Ureter (tissue), 1 donor: ENCODE data around the gene CHST3. TPM values are rescaled to one million over a fixed set of nuclear protein-coding genes. Genes with fewer than 3 reads are reported as not detected.

Experiments used
- DNase-seq: peaks from one replicate; pipeline ENCODE4 v3.0.0-alpha.2; 2020; ENCODE audit warnings: low spot score
- total RNA-seq: library from RNA; stranded (reverse); gene quantifications from one replicate; pipeline ENCODE4 v1.2.4, GENCODE V29; 2023
- donor health status: DM: yes; HTN: yes; CAD: no.

CHST3 gene
- total RNA-seq, 1 donor from 2014 or later: 13.2 TPM

DNA sequence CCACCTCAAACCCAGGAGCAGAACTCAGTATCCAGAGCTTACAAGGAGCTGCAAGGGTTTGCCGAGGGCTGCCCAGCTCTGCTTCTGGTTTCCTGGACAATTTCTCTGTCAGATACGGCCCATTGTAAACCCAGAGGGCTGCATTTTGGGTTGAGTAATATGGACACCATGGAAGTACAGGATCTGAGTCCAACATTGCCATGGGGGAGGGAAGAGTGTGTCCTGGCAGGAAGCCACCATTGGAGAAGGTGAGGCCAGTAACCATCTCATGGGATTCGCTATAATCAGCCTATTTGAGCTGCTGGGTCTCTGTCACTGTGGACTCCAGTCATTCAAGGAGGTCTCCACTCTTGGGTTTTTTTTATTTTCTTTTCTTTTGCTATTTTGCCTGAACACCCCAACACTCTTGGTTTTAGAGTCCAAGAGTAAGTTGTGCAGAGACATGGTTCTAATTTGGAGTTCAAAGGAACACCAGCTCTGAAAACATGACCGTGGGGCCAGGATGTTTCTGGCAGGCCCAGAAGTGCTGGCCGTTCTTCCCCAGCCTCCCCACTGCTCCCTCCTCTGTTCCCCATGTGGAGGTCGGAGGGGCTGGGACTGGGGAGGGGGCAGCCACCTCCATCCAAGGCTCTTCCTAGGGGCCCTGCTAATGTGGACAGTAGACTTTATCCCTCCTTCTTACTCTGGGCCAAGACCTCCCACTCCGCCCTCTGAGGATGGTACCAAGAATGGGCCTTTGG lies 46.2 kb downstream of the CHST3 start:
- no peak for DNase-seq

DNA sequence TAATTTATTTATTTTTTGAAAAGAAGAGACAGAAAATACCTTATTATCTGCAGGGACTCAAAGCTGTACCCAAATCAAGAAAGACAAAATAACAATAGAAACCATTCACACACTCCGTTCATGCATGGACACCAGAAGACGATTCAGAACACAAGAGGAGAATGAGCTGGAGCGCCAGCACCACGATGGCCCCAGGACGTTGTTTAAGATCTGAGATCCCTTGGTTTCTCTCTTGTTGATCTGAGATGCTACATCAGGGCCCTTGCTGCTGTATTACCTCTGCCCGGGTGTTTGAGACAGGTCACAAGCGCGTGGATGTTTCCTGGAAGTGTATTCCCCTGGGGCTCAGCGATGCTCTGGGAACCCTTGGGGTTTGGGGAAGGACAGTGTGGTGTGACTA lies 46.8 kb downstream of the CHST3 start:
- DNase-seq: no peak

DNA sequence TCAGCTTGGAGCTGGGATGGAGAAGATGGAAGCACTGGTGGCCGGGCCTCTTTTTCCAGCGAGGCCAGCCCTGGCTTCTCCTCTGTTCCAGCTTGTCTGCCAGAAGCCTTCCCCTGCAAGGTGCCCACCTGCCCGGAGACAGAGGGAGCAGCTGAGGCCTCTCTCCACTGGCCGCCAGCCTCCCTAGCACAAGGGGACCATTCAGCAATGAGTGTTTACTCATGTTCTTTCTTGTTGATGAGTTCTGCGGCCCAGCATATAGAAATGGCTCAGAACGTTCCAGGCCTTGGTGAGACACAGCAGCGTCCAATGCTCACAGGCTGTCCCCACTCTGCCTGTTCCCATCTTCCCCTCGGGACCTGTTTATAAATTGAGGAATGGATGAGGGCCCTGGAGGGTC lies 47.3 kb downstream of the CHST3 start:
- no peak for DNase-seq

DNA sequence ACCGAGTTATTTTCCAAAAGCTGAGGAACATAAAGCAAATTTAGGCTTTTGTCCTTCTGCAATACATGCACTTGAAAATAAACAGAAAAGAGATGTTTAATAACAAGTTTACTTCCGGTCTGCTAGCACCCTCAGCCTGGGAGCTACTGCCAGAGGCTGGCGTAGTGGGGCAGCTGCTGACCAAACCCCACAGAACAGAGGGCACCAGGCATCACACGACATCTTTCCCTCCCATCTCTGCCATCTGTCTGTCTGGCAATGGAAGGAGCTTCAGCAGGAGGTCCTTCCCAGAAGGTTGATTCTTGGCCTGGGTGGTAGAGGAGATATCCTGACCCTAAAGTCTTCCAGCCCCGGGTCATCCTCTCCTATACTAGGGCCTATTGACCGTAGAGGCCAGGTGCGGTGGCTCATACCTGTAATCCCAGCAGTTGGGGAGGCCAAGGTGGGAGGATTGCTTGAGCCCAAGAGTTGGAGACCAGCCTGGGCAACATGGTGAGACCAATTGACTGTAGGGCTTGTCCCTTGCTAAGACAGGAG lies 47.8 kb downstream of the CHST3 start:
- no peak for DNase-seq

DNA sequence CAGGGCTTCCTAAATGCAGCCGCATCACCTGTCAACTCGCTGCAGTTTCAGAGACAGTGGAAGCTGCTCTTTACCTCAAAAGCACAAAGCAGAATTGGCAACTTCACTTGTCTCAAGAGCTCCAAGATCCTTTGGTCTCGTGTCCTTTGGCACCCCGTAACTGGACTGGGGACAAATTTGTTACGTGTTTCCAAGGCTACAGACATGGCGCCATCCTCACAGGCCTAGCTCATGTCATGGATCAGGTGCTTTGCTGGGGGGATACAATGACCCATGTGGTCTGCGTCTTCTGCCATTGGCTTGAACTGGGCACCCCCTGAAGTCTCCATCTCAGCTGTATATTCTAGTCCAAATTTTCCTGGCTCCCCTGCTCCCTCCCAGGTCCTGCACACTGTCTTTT lies 48.6 kb downstream of the CHST3 start:
- no peak for DNase-seq

DNA sequence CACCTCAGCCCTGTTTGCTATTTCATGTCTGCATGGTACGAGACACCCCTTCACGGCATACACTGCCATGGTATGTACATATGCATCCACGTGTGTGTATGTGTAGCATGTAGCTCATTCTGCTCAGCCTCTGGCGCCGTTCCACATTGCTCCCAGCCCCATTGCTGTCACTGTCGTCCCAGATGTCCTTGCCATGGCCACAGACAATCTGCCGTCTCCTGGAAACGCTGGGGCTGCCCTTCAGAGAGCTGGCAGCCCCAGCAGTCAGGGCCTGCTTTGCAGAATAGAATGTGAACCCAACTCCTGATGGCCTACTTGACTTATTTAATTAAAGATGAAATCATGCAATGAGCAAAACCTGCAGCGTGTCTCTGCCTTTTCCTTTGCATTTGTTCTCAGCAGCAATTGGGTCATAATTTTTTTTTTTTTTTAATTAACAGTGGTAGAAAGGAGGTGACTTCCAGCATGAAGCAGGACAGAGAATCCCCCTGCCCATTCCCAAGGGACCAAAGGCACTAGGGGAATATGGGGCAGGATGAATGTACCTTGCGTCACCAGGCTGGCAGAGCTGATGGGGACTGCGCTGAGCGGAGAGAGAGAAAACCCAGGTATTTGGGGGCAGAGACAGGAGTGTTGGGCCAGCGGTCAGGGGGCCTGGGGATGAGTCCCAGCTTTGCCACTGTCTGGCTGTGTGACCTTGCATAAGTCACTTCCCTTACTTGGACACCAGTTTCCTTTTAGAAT lies 49.2 kb downstream of the CHST3 start:
- no peak for DNase-seq

DNA sequence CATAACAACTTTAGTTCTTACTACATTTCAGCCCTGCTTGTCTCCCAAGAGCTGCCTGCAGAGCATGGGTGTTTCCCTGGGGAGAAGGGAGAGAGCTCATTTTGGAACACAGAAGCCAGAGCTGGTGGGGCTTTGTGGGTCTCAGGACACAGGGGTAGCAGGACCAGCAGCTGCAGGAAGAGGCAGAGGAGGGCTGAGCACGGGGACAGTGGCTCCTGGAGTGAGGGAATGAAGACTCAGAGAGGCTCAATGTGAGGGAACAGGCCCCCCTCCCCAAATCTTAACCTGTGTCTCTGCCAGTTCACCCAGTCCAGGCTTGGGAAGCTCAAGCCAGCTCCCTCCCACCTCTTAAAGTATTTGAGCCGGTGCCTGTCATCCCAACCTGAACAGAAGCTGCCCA lies 50.0 kb downstream of the CHST3 start:
- DNase-seq: no peak

DNA sequence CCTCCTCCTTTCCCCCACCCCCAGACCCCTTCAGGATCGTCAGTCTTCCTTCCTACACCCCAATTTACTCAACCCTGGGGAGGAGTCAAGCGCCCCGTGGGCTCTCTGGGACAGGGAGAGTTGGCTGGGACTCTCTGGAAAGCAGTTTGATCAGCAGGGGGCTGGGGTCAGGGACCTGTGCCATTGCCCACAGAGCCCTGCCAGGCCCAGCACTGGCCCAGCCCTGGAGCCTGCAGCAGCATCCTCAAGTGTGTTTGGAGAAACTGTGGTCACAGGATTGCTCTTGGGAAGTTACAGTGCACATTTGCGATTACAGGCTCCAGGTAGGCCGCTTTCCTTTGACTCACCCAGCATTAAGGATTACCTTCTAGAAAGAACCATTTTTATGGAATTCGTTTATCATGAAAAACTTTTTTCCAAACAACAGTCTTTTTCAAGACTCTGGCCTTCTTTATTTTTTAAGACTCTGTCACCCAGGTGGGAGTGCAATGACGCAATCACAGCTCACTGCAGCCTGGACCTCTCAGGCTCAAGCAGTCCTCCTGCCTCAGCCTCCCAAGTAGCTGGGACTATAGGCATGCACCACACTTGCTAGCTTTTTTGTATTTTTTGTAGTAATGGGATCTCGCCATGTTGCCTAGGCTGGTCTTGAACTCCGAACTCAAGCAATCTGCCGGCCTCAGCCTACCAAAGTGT lies 50.7 kb downstream of the CHST3 start:
- no peak for DNase-seq

DNA sequence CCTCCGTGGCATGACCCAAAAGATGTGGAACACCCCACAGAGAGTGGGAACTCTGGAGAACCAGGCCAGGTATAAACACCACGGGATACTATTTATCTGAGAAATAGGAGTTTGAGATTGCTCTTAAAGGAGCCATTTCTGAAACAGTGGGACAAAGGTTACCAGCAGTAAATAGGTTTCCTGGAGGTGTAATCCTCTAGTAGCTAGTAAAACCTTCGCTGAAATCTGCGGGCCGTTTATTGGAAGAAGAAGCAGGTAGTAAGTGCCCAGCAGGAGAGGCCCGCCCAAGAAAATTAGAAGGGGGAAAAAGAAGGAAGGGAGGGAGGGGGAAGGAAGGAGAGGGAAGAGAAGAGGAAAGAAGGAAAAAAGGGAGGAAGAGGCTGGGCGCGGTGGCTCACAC lies 51.6 kb downstream of the CHST3 start:
- no peak for DNase-seq

DNA sequence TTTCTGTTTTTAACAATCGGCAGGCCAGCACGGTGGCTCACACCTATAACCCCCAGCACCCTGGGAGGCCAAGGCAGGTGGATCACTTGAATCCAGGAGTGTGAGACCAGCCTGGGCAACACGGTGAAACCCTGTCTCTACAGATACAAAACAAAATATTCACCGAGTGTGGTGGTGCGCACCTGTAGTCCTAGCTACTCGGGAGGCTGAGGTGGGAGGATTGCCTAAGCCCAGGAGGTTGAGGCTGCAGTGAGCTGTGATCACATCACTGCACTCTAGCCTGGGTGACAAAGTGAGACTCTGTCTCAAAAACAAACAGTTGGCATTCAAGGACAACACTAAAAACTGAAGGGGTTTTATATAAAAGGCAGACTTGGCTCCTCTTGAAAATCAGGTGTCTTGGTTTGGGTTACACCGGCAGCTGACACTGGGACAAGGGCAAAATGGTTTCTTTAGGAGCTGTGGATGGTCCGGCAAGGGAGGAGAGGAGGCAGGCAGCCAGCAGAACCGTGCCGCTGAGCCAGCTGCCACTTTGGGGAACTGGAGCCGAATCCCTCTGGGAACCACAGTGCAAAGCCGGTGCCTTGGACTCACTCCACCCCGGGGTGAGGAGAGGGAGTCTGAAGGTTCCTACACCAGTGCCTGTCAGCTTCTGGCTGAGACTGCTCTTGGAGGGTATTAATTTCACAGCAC lies 52.6 kb downstream of the CHST3 start:
- no peak for DNase-seq

DNA sequence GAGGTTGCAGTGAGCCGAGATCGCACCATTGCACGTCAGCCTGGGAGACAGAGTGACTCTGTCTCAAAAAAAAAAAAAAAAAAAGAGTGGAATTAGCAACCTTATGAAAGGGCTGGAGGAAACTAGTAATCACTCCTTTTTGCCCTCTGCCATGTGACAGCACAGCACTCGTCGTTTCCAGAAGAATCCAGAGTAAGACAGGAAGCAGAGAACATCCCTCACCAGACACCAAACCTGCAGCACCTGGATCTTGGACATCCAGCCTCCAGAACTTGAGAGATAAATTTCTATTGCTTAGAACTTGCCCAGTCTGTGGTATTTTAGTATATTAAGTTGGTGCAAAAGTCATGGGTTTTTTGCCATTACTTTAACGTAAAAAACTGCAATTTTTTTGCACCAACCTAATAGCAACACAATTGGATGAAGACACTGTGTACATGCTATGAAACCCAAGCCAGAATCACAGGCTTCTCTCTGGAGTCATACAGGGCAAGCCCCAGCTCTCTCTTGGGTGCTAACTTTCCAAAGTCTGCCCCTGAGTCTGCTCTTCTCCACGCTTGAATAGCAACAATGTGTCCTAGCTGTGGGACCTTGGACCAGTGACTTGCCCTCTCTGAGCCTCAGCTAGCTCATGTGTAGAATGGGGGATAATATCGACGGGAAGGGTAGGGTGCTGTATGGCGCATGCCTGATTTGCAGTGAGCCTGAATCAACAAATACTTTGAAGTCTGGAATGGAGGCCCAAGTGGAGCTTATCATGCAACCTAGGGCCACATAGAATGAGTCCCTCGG lies 55.1 kb downstream of the CHST3 start:
- DNase-seq: no peak

DNA sequence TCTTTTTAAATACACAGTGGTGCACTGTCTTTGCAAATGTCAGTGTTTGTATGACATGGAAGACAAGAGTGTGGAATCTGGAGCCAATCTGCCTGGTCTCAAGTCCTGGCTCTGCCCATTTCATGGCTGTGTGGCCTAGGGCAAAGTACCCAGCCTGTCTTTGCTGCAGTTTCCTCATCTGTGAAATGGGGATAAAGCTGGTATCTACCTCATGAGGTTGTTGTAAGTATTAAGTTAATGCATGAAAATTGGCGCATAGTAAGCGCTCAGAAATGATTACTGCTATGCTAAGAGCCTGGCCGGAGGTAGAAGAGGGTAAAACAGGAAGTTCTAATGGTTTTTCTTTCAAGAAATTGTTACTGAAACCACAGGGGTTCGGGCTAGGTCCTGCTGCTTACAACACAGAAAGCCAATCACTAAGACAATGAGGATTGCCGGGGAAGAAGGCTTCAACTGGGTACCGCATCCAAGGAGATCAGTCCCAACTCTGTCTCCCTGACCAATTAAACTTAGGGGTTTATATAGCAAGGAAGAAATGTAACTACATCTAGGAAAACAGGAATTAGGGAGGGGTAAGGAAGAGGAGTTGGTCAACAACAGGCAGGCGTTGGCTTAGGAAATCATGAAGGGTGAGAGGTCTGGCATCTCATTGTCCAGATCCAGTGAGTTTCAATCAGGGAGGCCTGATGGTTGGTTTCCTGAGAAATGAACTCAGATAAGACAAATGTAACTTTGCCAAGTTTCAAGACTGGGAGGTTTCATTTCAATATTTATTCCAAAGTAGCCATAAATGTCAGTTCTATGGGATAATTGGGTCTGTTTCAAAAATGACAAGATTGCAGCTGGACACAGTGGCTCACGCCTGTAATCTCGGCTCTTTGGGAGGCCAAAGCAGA lies 57.0 kb downstream of the CHST3 start:
- no peak for DNase-seq

DNA sequence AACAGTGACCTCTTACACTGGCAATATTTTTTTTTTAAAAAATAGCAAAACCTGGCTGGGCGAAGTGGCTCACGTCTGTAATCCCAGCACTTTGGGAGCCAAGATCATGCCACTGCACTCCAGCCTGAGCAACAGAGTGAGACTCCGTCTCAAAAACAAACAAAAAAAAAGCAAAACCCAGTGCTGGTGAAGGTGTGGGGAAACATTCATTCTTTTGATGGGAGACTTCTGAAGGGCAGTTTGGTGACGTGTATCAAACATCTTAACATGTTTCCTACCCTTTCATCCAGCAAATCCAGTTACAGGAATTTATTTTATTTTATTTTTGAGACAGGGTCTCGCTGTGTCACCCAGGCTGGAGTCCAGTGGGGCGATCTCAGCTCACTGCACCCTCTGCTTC lies 58.0 kb downstream of the CHST3 start:
- no peak for DNase-seq

DNA sequence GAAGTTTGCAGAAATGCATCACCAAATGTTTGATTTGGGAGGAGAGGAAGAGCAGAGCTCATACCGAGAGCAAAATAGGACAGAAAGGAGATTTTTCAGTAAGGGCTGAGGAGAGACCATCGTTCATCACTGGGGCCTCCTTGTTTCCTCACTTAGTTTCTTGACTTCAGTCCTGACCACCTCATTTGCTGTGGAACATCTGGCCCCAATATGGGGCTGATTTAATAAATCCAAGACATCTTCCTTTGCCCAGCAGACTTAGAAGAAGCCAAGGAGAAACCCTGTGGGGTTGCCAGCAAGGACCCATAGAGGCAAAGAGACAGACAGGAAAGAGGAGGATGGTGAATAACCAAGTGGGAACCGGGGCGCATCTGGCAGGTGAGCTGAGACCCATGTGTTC lies 60.4 kb downstream of the CHST3 start:
- no peak for DNase-seq

DNA sequence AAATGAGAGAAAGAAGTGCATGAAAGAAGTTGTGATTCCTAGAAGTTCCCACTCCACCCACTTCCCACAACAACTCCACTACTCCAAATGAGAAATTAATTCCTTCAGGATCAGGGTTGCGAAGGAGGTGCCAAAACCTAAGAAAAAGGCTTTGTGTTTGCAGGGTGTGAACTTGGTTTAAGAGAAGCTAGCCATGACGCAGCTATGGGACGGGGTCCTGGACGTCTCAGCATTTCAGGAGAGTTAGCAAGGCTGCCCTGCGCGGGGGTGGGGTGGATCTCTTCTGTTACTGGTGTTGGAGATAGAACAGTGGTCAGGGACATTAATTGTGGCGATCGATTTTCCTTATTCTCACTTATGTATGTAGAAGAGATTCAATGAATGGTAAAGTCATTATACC lies 61.2 kb downstream of the CHST3 start:
- DNase-seq: no peak

DNA sequence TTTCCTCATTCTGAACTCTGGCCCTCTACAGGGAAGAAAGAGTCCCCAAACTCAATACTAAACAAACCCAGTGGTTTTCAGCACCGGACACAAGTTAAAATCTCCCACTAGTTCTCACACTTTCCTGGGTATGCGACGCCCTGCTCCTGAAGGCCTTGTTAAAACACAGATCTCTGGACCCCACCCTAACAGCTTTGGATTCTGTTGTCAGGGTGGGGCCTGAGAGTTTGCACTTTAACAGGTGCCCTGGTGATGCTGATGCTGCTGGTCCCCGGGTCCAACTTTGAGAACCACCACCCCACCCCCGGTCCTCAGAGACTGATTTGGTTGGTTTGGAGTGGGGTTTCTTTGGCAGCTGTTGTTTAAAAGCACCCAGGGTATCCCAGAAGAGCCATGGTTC lies 61.6 kb downstream of the CHST3 start:
- no peak for DNase-seq

DNA sequence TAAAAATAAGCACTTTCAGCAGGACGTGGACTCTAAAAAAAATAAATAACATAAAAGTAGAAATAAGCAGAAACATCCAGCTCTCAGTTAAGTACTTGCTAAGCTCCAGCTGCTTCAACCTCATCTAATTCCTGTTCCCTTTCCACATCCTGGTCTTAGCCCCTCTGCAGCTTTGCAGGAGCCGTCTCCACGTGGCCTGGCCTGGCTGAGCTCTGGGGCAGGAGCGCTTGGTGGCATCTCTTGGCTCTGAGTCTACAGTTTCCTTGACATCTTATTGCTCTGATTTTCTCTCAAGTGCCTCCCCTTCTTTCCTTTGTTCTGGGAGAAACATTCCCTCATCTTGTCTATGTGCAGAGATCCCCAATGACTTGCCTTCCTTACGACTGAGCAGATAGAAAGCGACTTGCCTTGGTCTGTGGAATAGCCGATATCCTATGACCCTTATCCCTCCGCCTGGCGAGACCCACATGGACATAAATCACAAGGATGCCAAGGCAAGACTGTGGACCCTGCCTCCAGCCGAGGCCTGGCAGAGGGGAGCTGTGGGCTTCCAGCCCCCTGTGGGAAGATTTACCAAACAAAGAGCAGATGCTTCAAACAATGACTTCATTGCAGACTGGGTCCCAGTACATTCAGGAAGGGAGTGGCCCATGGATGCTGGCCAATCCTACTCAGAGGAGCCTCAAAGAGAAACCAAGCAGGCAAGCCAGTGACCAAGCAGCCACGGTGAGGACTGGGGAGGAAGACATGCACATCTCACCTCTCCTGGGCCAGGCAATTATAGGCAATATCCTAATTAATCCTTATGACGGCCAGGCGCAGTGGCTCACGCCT lies 62.3 kb downstream of the CHST3 start:
- DNase-seq: no peak

DNA sequence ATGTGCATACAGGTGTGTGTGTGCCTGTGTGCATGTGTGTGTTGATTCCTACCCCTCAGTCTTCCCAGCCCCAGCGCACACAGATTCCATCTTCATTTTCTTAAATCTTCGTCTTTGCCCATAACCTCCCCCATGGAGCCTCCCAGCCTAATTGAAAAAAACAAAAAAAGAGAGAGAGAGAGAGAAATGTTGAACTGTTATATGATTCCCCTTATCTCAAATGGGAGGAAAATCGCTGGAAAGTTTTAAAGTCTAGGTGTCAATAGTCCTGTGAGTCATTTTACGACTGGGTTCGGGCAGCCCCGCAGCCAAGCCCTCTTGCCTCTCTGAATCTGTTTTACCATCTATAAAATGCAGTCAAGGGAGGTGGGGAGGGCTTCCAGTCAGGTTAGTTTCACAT lies 63.3 kb downstream of the CHST3 start:
- DNase-seq: no peak

DNA sequence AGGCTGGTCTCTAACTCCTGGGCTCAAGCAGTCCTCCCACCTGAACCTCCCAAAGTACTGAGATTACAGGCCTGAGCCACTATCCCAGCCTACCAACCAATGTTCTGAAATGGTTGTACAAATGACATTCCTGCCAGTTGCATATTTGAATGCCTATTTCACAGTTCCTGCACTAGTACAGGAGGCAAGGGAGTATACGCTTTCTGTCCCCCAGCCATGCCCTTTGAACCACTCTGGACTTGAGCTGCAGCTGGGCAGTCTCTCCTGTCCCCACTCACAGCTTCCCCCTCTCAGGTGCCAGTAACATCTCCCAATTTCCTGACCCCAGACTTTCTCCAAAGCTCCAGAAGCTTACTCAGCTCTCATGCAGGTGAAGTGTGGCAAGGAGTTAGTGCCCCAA lies 65.2 kb downstream of the CHST3 start:
- no peak for DNase-seq
